Body of pancreas (tissue), 4 donors: Measurements from ENCODE around the gene FMNL2.

ENCODE experiments used
- POLR2A ChIP-seq, 3 donors: fragments of 450-650 bp; IDR thresholded peaks; one replicate each; pipeline ENCODE4 v1.6.1; 2016; ENCODE audit warnings: antibody characterized with exemption in 3 of 3, mild to moderate bottlenecking in 2 of 3
- TF ChIP-seq, protein P1 (sequence below), 7 experiments: fragments of 450-650 bp in 4 of 7; fragments of 200-600 bp in 3 of 7; sonication (generic) in 3 of 7; IDR thresholded peaks; one replicate each; pipeline ENCODE4 v1.5.1; 2016 to 2019; ENCODE audit warnings: antibody characterized with exemption in 7 of 7

- TF ChIP-seq, protein P1, sequence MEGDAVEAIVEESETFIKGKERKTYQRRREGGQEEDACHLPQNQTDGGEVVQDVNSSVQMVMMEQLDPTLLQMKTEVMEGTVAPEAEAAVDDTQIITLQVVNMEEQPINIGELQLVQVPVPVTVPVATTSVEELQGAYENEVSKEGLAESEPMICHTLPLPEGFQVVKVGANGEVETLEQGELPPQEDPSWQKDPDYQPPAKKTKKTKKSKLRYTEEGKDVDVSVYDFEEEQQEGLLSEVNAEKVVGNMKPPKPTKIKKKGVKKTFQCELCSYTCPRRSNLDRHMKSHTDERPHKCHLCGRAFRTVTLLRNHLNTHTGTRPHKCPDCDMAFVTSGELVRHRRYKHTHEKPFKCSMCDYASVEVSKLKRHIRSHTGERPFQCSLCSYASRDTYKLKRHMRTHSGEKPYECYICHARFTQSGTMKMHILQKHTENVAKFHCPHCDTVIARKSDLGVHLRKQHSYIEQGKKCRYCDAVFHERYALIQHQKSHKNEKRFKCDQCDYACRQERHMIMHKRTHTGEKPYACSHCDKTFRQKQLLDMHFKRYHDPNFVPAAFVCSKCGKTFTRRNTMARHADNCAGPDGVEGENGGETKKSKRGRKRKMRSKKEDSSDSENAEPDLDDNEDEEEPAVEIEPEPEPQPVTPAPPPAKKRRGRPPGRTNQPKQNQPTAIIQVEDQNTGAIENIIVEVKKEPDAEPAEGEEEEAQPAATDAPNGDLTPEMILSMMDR (IDR thresholded peaks at IDR 0.05), result no peak
- no peak for TF ChIP-seq POLR2A (IDR thresholded peaks at IDR 0.05)
These were observed 117.4 kb downstream of the FMNL2 start for GRCh38 chr2:152452256-152452973.
